ENCODE data around the gene NT5C1B.

The NT5C1B gene

DNA sequence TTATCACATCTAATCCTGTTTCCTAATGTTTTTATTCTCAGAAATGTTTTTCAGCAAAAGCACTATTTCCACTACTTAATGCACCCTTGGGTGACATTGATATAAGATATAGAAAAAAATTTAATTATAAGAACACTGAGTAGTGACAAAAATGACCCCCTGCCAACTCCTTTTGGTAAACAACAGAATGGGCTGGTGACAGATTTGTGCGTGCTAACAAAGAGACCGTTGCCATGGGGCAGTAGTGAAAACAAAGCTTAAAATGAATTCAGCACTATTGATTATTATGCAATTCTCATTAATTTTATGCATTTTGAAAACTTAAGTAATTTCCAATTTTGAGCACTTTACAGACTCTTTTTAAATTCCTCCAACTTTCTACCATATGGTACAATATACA, 62.0 kb downstream of the NT5C1B start:
- H2AFZ ChIP-seq (ENCODE audit: low read length), result no peak overlapping the region
- no peaks in the 10 kb centered on the region for H3F3A ChIP-seq (ENCODE audit: low read depth)
- H3K27me3 ChIP-seq (ENCODE audit: insufficient read depth, low read length, poor library complexity, severe bottlenecking), result no peaks in the 10 kb centered on the region
- H4K20me1 ChIP-seq (ENCODE audit: insufficient read depth, low read length, poor library complexity, severe bottlenecking), result no peaks in the 10 kb centered on the region
- no peak for TF ChIP-seq EZH2phosphoT487 (IDR thresholded peaks at IDR 0.05; ENCODE audit: borderline replicate concordance)
- TF ChIP-seq, protein P1, sequence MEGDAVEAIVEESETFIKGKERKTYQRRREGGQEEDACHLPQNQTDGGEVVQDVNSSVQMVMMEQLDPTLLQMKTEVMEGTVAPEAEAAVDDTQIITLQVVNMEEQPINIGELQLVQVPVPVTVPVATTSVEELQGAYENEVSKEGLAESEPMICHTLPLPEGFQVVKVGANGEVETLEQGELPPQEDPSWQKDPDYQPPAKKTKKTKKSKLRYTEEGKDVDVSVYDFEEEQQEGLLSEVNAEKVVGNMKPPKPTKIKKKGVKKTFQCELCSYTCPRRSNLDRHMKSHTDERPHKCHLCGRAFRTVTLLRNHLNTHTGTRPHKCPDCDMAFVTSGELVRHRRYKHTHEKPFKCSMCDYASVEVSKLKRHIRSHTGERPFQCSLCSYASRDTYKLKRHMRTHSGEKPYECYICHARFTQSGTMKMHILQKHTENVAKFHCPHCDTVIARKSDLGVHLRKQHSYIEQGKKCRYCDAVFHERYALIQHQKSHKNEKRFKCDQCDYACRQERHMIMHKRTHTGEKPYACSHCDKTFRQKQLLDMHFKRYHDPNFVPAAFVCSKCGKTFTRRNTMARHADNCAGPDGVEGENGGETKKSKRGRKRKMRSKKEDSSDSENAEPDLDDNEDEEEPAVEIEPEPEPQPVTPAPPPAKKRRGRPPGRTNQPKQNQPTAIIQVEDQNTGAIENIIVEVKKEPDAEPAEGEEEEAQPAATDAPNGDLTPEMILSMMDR (conservative IDR thresholded peaks at IDR 0.05; ENCODE audit: low read length), result no peak
- H3K4me3 ChIP-seq (ENCODE audit: low read length, poor library complexity, severe bottlenecking), result no peak overlapping the region
- H3K9ac ChIP-seq (ENCODE audit: low read depth, low read length, poor library complexity, severe bottlenecking), result no peak overlapping the region
- no peak overlapping the region for H3K4me2 ChIP-seq (ENCODE audit: low read depth, low read length, poor library complexity, severe bottlenecking)
- H3K4me1 ChIP-seq (ENCODE audit: insufficient read depth, low read length, poor library complexity, severe bottlenecking), result no peaks in the 10 kb centered on the region
- H3K9me2 ChIP-seq (replicated peaks; ENCODE audit: low read depth, low read length), result no peaks in the 10 kb centered on the region
- H3K9me3 ChIP-seq (ENCODE audit: insufficient read depth, low read depth, low read length), result no peaks in the 10 kb centered on the region
- H3K36me3 ChIP-seq (ENCODE audit: insufficient read depth, low read length), result no peaks in the 10 kb centered on the region
- no peaks in the 10 kb centered on the region for H3K79me2 ChIP-seq (ENCODE audit: insufficient read depth, low read length)

DNA sequence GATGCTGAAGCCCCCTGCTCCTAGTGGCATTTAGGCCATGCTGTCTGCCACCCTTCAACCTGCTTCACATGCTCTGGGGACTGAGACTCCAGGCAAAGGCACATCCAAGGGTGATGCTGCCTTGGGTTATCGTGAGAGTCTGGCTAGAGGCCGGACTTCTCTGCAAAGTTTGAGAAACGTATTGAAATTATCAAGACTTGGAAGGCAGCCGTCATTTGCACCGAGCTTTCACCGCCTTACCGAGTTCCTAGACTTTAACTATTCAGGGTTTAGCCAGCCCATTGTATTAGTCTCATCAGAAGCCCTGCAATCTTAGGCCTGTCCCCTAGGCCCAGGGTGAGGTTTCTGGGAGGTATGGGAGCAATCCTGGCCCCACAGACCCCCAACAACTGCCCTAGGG, 62.9 kb downstream of the NT5C1B start:
- Histone ChIP-seq H3K9me3 (ENCODE audit: insufficient read depth, low read depth, low read length) (no peaks in the 10 kb centered on the region), H3K27me3 (ENCODE audit: insufficient read depth, low read length, poor library complexity, severe bottlenecking) (no peaks in the 10 kb centered on the region), H3K9me2 (replicated peaks; ENCODE audit: low read depth, low read length) (no peaks in the 10 kb centered on the region), H3F3A (ENCODE audit: low read depth) (no peaks in the 10 kb centered on the region), H3K4me2 (ENCODE audit: low read depth, low read length, poor library complexity, severe bottlenecking) (no peak overlapping the region), H3K79me2 (ENCODE audit: insufficient read depth, low read length) (no peaks in the 10 kb centered on the region), H3K36me3 (ENCODE audit: insufficient read depth, low read length) (no peaks in the 10 kb centered on the region), H3K9ac (ENCODE audit: low read depth, low read length, poor library complexity, severe bottlenecking) (no peak overlapping the region), H3K4me3 (ENCODE audit: low read length, poor library complexity, severe bottlenecking) (no peak overlapping the region), H4K20me1 (ENCODE audit: insufficient read depth, low read length, poor library complexity, severe bottlenecking) (no peaks in the 10 kb centered on the region), H2AFZ (ENCODE audit: low read length) (no peak overlapping the region), H3K4me1 (ENCODE audit: insufficient read depth, low read length, poor library complexity, severe bottlenecking) (no peaks in the 10 kb centered on the region)
- TF ChIP-seq, protein P1 (conservative IDR thresholded peaks at IDR 0.05; ENCODE audit: low read length), result no peak
- no peak for TF ChIP-seq EZH2phosphoT487 (IDR thresholded peaks at IDR 0.05; ENCODE audit: borderline replicate concordance)

DNA sequence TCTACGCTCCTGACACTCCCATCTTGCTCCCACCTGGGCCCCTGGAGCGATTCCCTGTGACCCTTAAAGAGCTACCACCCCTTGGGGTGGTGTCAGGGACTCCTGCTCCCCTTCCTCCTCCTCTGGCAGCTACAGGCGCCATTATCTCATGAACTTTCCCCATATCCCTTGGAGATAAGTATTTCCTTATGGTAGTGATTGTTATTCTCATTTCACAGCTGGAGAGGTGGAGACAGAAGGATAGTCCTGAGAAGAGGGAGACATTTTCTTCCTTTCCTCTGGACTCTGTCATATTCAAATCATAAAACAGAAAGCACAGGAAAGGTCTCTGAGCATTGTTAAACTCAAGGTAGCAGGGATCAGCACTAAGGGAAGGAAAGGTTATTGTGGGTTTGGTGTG, 63.5 kb downstream of the NT5C1B start:
- Histone ChIP-seq H3K79me2 (ENCODE audit: insufficient read depth, low read length) (no peaks in the 10 kb centered on the region), H3K4me1 (ENCODE audit: insufficient read depth, low read length, poor library complexity, severe bottlenecking) (no peaks in the 10 kb centered on the region), H3K27me3 (ENCODE audit: insufficient read depth, low read length, poor library complexity, severe bottlenecking) (no peaks in the 10 kb centered on the region), H3F3A (ENCODE audit: low read depth) (no peaks in the 10 kb centered on the region), H4K20me1 (ENCODE audit: insufficient read depth, low read length, poor library complexity, severe bottlenecking) (no peaks in the 10 kb centered on the region), H2AFZ (ENCODE audit: low read length) (no peak overlapping the region), H3K9me3 (ENCODE audit: insufficient read depth, low read depth, low read length) (no peaks in the 10 kb centered on the region), H3K9me2 (replicated peaks; ENCODE audit: low read depth, low read length) (no peaks in the 10 kb centered on the region), H3K36me3 (ENCODE audit: insufficient read depth, low read length) (no peaks in the 10 kb centered on the region), H3K4me2 (ENCODE audit: low read depth, low read length, poor library complexity, severe bottlenecking) (no peak overlapping the region), H3K4me3 (ENCODE audit: low read length, poor library complexity, severe bottlenecking) (no peak overlapping the region), H3K9ac (ENCODE audit: low read depth, low read length, poor library complexity, severe bottlenecking) (no peak overlapping the region)
- TF ChIP-seq EZH2phosphoT487 (IDR thresholded peaks at IDR 0.05; ENCODE audit: borderline replicate concordance), result no peak
- TF ChIP-seq, protein P1 (conservative IDR thresholded peaks at IDR 0.05; ENCODE audit: low read length), result no peak
